GM12873 (cell line): ENCODE measurements around the gene BSG.

Source experiments
- TF ChIP-seq, protein P1 (sequence below): IDR thresholded peaks from 2 replicates; pipeline ENCODE4 v1.5.1; 2012; ENCODE audit warnings: low read depth, mild to moderate bottlenecking, moderate library complexity, low read length, control low read depth; ENCODE audit not compliant: insufficient read depth; ENCODE audit errors: missing control alignments

BSG gene

DNA sequence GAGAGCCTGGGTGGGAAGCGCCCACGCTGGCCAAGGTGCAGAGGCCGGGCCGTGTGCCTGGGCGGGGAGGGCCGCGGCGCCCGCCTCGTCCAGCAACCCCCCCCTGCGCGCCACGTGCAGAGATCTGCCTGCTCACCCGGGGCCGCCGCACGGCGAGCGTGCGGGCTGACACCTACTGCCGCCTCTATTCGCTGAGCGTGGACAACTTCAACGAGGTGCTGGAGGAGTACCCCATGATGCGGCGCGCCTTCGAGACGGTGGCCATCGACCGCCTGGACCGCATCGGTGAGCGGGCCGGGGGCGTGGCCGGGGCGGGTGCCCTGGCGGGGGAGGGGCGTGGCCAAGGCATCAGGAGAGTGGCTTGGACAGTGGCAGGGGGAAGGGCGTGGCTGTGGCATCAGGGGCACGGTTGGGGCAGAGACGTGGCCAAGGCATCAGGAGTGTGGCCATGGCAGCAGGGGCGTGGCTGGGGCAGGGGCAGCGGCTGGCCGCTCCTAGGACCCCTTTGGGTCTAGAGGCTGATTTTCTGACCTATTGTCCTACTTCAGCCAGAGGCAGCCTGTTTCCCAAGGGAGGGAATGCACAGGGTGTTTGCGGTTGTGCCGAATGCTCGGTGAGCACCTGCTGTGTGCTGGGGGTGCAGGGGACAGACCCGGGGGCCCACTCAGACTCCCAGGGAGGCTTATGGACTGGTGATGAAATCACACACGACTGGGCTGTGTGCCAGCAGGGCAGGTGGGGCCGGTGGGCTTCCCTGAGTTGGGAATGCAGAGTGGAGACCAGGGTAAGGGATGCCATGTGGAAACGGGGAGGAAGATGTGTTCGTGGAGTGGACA is 41.6 kb downstream of the BSG start:
- TF ChIP-seq, protein P1, sequence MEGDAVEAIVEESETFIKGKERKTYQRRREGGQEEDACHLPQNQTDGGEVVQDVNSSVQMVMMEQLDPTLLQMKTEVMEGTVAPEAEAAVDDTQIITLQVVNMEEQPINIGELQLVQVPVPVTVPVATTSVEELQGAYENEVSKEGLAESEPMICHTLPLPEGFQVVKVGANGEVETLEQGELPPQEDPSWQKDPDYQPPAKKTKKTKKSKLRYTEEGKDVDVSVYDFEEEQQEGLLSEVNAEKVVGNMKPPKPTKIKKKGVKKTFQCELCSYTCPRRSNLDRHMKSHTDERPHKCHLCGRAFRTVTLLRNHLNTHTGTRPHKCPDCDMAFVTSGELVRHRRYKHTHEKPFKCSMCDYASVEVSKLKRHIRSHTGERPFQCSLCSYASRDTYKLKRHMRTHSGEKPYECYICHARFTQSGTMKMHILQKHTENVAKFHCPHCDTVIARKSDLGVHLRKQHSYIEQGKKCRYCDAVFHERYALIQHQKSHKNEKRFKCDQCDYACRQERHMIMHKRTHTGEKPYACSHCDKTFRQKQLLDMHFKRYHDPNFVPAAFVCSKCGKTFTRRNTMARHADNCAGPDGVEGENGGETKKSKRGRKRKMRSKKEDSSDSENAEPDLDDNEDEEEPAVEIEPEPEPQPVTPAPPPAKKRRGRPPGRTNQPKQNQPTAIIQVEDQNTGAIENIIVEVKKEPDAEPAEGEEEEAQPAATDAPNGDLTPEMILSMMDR: no peak

DNA sequence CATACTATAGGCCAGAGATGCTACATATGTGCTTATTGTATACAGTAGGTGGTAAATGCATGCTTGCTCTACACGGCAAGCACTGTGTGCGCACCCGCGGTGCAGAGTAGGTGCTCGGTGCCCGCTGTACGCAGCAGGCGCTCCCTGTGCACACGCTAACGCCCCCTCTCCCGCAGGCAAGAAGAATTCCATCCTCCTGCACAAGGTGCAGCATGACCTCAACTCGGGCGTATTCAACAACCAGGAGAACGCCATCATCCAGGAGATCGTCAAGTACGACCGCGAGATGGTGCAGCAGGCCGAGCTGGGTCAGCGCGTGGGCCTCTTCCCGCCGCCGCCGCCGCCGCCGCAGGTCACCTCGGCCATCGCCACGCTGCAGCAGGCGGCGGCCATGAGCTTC is 43.2 kb downstream of the BSG start:
- TF ChIP-seq, protein P1: no peak

DNA sequence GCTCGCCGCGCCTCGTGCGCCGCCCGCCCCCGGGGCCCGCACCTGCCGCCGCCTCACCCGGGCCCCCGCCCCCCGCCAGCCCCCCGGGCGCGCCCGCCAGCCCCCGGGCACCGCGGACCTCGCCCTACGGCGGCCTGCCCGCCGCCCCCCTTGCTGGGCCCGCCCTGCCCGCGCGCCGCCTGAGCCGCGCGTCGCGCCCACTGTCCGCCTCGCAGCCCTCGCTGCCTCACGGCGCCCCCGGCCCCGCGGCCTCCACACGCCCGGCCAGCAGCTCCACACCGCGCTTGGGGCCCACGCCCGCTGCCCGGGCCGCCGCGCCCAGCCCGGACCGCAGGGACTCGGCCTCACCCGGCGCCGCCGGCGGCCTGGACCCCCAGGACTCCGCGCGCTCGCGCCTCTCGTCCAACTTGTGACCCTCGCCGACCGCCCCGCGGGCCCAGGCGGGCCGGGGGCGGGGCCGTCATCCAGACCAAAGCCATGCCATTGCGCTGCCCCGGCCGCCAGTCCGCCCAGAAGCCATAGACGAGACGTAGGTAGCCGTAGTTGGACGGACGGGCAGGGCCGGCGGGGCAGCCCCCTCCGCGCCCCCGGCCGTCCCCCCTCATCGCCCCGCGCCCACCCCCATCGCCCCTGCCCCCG is 43.8 kb downstream of the BSG start:
- TF ChIP-seq, protein P1: no peak

DNA sequence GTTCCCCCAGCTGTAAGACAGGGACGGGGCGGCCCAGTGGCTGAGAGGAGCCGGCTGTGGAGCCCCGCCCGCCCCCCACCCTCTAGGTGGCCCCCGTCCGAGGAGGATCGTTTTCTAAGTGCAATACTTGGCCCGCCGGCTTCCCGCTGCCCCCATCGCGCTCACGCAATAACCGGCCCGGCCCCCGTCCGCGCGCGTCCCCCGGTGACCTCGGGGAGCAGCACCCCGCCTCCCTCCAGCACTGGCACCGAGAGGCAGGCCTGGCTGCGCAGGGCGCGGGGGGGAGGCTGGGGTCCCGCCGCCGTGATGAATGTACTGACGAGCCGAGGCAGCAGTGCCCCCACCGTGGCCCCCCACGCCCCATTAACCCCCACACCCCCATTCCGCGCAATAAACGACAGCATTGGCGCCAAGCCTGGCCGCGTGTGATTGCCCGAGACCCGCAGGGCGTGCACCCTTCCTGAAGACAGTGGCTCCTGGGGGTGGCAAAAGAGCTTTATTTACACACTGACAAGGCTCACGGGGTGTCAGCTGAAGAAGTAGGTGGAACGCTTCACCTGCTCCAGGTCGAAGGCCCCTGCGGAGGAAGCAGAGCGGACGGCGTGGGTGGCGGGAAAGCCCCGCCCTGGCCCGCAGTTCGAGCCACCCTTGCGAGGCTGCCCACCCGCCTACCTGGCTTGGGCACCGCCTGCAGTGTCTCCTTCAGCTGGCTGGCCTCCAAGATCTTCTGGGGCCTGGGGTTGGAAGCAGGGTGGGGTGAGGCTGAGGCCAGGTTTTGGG is 44.5 kb downstream of the BSG start:
- TF ChIP-seq, protein P1: no peak

DNA sequence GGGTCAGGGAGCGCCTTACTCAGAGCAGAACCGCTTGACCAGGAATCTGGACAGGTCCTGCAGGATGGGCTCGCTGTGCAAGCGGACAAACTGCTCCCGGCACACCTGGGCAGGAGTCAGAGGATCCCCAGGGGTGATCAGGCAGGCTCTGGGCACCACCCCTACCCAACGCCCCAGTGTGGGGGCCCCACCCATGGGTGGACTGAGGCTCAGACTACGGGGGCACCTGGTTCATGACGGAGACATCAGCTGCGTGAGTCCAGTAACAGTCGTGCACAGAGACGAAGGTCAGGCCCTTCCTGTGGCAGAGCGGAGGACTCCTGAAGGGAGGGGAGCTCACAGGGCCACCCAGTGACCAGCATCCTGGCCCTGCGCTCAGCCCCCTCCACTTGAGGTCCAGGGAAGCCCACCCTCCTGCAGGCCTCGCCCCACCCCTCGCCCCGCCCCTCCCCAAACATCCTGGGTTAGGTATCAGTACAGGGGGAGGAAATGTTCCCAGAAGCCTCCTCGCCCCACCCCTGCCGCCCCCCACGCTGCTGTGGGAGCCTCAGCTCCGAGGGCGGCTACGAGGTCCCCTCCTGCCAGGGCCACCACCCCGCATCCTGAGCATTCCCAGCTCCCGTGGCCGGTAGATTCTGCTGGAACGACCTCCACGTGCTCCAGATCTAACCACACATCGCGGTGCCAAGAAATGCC is 45.3 kb downstream of the BSG start:
- TF ChIP-seq, protein P1: no peak

DNA sequence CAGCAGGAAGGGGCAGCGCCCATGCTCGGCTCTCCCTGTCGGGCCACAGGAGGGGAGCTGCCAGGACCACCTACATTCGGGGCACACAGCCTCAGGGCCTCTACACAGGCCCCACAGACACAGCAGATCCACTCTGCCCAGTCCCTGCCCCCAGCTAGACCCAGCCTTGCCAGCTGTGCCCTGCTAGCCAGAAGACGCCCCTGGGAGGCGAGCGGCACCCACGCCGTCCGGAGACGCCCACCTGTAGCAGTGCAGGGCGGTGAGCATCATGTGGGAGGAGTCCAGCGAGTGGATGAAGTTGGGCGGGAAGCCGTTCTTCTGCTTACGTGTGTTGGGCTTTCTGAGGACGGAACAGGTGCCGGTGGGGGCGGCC is 45.8 kb downstream of the BSG start:
- TF ChIP-seq, protein P1: no peak

DNA sequence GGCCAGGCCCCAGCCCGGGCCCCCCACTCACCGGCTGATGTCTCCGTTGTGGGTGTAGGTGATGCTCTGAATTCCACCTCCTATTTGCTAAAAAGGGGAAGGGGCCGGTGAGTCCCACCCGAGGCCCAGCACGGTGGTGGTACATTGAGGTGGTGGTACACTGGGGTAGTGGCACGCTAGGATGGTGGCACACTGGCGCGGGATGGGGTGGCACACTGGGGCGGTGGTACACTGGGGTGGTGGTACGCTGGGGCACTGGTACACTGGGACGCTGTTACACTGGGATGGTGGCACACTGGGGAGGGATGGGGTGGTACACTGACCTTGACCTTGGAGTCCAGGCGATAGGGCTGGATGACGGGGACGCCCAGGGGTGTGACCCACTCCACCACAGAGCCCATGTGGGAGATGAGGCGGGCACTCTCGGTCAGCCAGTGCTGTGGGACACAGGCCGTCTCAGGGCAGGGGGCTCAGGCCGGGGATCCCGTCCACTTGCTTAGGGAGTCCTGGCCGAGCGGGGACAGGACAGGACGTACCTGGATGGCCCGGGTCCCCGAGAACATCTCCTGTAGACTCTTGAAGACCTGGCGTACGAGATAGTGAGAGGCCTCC is 46.4 kb downstream of the BSG start:
- TF ChIP-seq, protein P1: no peak
